ENCODE measurements around the gene RITA1. TPM values are rescaled to one million over a fixed set of nuclear protein-coding genes. Genes with fewer than 3 reads are reported as not detected.
A peak's percentile ranks its signal among the peaks of the same experiment; 100 is the strongest.

The RITA1 gene
- total RNA-seq, 1 experiment from 2014 or later: 17.5 TPM

DNA sequence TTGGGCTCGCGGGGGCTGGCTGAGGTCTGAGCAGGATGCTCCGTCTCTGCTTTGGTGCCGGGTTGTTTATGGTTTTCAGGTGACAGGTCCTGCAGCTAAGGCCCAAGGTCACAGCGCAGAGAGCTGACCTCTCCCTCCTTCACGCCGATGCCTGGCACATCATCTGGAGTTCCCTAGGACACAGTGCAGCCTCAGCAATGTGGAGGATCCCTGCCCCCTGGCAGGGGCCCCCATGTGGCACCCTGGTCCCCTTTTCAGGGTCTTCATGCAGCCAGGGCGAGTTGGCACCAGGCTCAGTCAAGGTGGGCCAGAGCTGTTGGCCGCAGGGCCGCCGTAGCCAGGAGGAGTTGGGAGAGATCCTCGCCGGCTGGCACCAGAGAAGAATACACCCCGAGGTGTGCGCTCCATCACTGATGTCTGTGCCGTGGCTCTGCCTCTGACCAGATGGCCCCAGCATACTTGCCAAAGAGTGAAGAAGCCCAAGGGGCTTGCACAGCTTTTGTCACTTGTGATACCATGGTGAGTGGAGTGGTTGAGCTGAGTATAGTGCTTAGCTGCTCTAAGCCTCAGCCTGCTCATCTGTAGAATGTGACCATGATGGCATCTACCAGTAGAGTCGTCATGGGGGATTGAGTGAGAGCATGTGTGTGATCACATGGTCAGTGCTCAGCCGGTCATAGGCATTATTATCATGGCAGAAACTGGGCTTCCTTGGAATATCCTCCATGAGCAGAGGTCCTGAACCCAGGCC lies 46.7 kb downstream of the RITA1 start:
- DNase-seq (ENCODE audit: unreplicated experiment): no peak
- ChIA-PET CTCF (interaction anchor here (0.6 to 1.0 kb wide), 2 partner anchors 57 to 85 kb away, joined by 3 to 4 read pairs; no protein-coding TSS in a partner anchor), POLR2A (interaction anchor here (3.1 to 13.3 kb wide), 2 partner anchors 9 to 10 kb away, joined by 13 to 237 read pairs; partner anchors contain the start of gene TPCN1)
- TF ChIP-seq, protein P1, sequence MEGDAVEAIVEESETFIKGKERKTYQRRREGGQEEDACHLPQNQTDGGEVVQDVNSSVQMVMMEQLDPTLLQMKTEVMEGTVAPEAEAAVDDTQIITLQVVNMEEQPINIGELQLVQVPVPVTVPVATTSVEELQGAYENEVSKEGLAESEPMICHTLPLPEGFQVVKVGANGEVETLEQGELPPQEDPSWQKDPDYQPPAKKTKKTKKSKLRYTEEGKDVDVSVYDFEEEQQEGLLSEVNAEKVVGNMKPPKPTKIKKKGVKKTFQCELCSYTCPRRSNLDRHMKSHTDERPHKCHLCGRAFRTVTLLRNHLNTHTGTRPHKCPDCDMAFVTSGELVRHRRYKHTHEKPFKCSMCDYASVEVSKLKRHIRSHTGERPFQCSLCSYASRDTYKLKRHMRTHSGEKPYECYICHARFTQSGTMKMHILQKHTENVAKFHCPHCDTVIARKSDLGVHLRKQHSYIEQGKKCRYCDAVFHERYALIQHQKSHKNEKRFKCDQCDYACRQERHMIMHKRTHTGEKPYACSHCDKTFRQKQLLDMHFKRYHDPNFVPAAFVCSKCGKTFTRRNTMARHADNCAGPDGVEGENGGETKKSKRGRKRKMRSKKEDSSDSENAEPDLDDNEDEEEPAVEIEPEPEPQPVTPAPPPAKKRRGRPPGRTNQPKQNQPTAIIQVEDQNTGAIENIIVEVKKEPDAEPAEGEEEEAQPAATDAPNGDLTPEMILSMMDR (IDR thresholded peaks at IDR 0.05; ENCODE audit: unreplicated experiment): no peak
- intact Hi-C loops (cut with micrococcal nuclease): no loop called here
- peaks cover 64% of the 10 kb centered on the region for H3K36me3 Mint-ChIP-seq (ENCODE audit: insufficient read depth, unreplicated experiment)
- peaks cover 6% of the 10 kb centered on the region for H3K4me1 Mint-ChIP-seq (ENCODE audit: insufficient read depth, unreplicated experiment)
- H3K9me3 Mint-ChIP-seq (ENCODE audit: unreplicated experiment): no peaks in the 10 kb centered on the region
- BruUV-seq (replicated peaks): no TSS peak
- no peaks in the 10 kb centered on the region for H3K27me3 Mint-ChIP-seq (ENCODE audit: insufficient read depth, unreplicated experiment)
- H3K27ac Mint-ChIP-seq (ENCODE audit: low read depth, unreplicated experiment): peak overlapping the region; percentile 14
- no peak overlapping the region for H3K4me3 Mint-ChIP-seq (ENCODE audit: unreplicated experiment)

DNA sequence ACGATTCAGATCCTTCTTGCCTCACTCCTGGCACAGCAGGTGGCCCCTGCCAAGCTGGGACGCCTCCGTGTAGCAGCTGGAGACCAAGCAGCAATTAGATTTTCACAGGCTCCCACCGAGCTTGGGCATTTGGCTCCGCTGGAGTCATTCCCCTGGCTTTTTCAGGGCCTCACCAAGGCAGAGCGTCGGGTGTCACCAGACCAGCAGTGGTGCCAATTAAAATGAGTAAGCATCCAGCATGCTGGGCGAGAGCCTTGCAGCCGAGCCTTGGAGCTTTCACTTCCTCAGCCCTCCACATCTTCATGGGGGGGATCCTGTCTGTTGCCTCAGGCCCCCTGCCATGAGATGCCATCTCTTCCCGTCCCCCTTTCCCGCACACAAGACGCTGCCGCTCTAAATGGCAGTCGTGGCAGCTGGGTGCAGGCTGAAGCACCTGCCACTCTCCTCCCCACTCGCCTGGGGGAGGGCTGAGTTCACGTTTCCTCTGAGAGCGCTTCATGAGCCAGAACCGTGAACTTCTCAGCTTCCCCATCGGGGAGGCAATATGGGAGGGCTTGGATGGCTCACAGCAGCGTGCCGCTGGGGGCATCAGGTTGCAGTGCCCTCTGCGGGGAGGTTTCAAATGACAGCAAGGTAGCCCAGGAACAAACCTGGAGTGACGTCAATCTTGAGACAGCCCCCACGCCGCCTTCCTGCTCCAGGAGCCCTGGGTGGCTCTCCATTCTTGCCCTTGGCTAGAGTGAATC lies 47.5 kb downstream of the RITA1 start:
- peaks cover 70% of the 10 kb centered on the region for H3K36me3 Mint-ChIP-seq (ENCODE audit: insufficient read depth, unreplicated experiment)
- CTCF ChIA-PET: interaction anchor here (0.6 kb wide), 1 partner anchor 84 kb away, joined by 3 read pairs; no protein-coding TSS in a partner anchor
- peaks cover 6% of the 10 kb centered on the region for H3K4me1 Mint-ChIP-seq (ENCODE audit: insufficient read depth, unreplicated experiment)
- H3K27ac Mint-ChIP-seq (ENCODE audit: low read depth, unreplicated experiment): no peak overlapping the region
- TF ChIP-seq, protein P1 (IDR thresholded peaks at IDR 0.05; ENCODE audit: unreplicated experiment): no peak
- H3K9me3 Mint-ChIP-seq (ENCODE audit: unreplicated experiment): no peaks in the 10 kb centered on the region
- no TSS peak for BruUV-seq (replicated peaks)
- POLR2A ChIA-PET: interaction anchor here (3.1 to 13.3 kb wide), 2 partner anchors 8 to 11 kb away, joined by 13 to 237 read pairs; partner anchors contain the start of gene TPCN1
- peak; percentile 34 for DNase-seq (ENCODE audit: unreplicated experiment)
- intact Hi-C loops (cut with micrococcal nuclease): no loop called here
- no peaks in the 10 kb centered on the region for H3K27me3 Mint-ChIP-seq (ENCODE audit: insufficient read depth, unreplicated experiment)
- H3K4me3 Mint-ChIP-seq (ENCODE audit: unreplicated experiment): no peak overlapping the region

DNA sequence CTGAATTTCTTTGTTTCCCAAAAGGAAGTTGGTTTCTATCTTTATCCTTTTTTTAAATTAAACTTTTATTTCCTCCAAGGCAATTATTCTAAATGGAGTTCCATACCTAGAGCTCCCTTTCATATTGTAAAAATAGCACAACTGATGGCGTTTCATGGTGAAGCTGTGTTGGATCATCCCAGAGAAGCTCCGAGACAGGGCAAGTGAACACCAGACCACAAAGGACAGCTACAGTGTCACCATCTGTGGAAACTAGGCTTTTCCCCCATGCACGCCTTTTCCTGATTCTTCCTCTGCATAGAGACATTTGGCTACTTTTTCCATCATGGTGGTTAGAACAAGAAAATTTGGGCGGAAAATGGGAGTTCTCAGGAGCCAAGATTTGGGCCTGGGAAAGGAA lies 48.4 kb downstream of the RITA1 start:
- Mint-ChIP-seq H3K4me3 (ENCODE audit: unreplicated experiment) (no peak overlapping the region), H3K4me1 (ENCODE audit: insufficient read depth, unreplicated experiment) (peaks cover 6% of the 10 kb centered on the region), H3K36me3 (ENCODE audit: insufficient read depth, unreplicated experiment) (peaks cover 67% of the 10 kb centered on the region), H3K9me3 (ENCODE audit: unreplicated experiment) (no peaks in the 10 kb centered on the region), H3K27me3 (ENCODE audit: insufficient read depth, unreplicated experiment) (no peaks in the 10 kb centered on the region), H3K27ac (ENCODE audit: low read depth, unreplicated experiment) (no peak overlapping the region)
- TF ChIP-seq, protein P1 (IDR thresholded peaks at IDR 0.05; ENCODE audit: unreplicated experiment): no peak
- POLR2A ChIA-PET: interaction anchor here (0.5 to 14.2 kb wide), 2 partner anchors 7 to 40 kb away, joined by 3 to 237 read pairs; partner anchors contain the start of gene TPCN1
- no peak for DNase-seq (ENCODE audit: unreplicated experiment)
- CTCF ChIA-PET: no interaction called here
- intact Hi-C loops (cut with micrococcal nuclease): no loop called here
- no TSS peak for BruUV-seq (replicated peaks)

DNA sequence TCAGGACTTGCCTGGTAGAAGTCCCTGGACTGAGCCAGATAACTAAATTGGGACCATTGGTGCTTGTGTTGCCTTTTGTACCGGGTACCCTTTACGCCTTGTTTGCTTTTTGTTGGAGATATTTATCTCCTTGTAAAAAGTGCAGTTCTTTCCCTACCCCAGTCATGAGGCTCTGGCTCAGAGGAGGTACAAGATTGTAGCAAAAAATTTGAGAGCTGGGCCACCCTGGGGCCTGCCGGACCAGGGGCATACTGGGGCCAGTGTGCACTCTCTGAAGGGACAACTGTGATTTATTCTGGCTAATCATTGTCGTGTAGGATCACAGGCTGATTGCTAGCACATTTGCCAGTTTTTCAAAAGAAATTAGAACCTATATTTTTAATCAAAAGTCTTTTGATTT lies 49.0 kb downstream of the RITA1 start:
- peaks cover 10% of the 10 kb centered on the region for H3K4me1 Mint-ChIP-seq (ENCODE audit: insufficient read depth, unreplicated experiment)

More for the DNA sequence above, 49.0 kb downstream of the RITA1 start:
- Mint-ChIP-seq H3K9me3 (ENCODE audit: unreplicated experiment) (no peaks in the 10 kb centered on the region), H3K4me3 (ENCODE audit: unreplicated experiment) (no peak overlapping the region), H3K27ac (ENCODE audit: low read depth, unreplicated experiment) (no peak overlapping the region), H3K36me3 (ENCODE audit: insufficient read depth, unreplicated experiment) (peaks cover 67% of the 10 kb centered on the region), H3K27me3 (ENCODE audit: insufficient read depth, unreplicated experiment) (no peaks in the 10 kb centered on the region)
- TF ChIP-seq, protein P1 (IDR thresholded peaks at IDR 0.05; ENCODE audit: unreplicated experiment): no peak
- intact Hi-C loops (cut with micrococcal nuclease): no loop called here
- ChIA-PET CTCF (no interaction called here), POLR2A (interaction anchor here (14.2 kb wide), 1 partner anchor 8 kb away, joined by 237 read pairs; the partner anchor contains the start of gene TPCN1)
- DNase-seq (ENCODE audit: unreplicated experiment): no peak
- no TSS peak for BruUV-seq (replicated peaks)

All from MCF 10A (cell line).